SK-N-SH (cell line): Measurements from ENCODE around the gene USP40.

Experiments used
- EZH2phosphoT487 ChIP-seq: fragments of 200-600 bp; sonication (generic); IDR thresholded peaks from 2 replicates; pipeline ENCODE4 v1.6.1; 2017; ENCODE audit warnings: low read depth, mixed run types, mild to moderate bottlenecking, antibody characterized with exemption, moderate library complexity, borderline replicate concordance
- TAF1 ChIP-seq: IDR thresholded peaks from 2 replicates; pipeline ENCODE4 v1.6.1; 2012; ENCODE audit warnings: low read depth, mild to moderate bottlenecking, low read length, moderate library complexity, borderline replicate concordance
- TF ChIP-seq, protein P1 (sequence below): fragments of 200-600 bp; sonication (generic); IDR thresholded peaks from 2 replicates; pipeline ENCODE4 v1.6.1; 2017; ENCODE audit warnings: antibody characterized with exemption, mild to moderate bottlenecking, moderate library complexity

DNA sequence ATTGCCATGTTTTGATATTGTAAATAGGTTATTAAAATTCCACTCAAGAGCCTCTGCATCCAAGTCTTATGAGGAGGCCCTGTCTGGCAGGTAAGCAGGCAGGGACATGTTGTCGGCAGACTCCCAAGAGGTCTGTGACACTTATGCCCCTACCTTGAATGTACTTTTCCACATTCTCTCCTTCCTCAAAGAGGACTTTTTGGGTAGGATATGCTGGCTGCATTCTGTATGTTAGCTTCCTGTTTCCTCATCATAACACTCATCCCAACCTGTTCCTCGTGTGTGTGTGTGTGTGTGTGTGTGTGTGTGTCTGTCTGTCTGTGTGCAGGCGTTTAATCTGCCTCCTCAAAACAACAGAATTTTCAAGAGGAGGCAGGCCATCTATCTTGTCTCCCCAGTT is 75.3 kb downstream of the USP40 start:
- TF ChIP-seq, protein P1, sequence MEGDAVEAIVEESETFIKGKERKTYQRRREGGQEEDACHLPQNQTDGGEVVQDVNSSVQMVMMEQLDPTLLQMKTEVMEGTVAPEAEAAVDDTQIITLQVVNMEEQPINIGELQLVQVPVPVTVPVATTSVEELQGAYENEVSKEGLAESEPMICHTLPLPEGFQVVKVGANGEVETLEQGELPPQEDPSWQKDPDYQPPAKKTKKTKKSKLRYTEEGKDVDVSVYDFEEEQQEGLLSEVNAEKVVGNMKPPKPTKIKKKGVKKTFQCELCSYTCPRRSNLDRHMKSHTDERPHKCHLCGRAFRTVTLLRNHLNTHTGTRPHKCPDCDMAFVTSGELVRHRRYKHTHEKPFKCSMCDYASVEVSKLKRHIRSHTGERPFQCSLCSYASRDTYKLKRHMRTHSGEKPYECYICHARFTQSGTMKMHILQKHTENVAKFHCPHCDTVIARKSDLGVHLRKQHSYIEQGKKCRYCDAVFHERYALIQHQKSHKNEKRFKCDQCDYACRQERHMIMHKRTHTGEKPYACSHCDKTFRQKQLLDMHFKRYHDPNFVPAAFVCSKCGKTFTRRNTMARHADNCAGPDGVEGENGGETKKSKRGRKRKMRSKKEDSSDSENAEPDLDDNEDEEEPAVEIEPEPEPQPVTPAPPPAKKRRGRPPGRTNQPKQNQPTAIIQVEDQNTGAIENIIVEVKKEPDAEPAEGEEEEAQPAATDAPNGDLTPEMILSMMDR = no peak
- no peak for TF ChIP-seq TAF1
- TF ChIP-seq EZH2phosphoT487 = no peak
